Daoy (cell line): ENCODE results near the gene ARNT2. TPM values are rescaled to one million over a fixed set of nuclear protein-coding genes. Genes with fewer than 3 reads are reported as not detected.
"Not testable (repeated sequence)": the region's sequence is repeated elsewhere in the genome, so short reads cannot be mapped to it uniquely, and the experiment has no call there.

Source experiments
- DNase-seq: peaks from one replicate; pipeline ENCODE4 v3.0.0-alpha.2; 2015; ENCODE audit warnings: low read depth
- total RNA-seq: library from RNA; depleted of rRNA; stranded (reverse); fragments of >200 nt; shearing (Covaris generic); gene quantifications from 2 replicates; pipeline ENCODE4 v1.2.3, GENCODE V29; 2014

ARNT2 gene
- total RNA-seq, 1 experiment from 2014 or later, result 8.0 TPM

GRCh38 chr15:80490431-80490990 lies 86.3 kb downstream of the ARNT2 start:
- DNase-seq, result no peak

GRCh38 chr15:80491163-80491847 lies 87.1 kb downstream of the ARNT2 start:
- no peak for DNase-seq

GRCh38 chr15:80492409-80492808 lies 88.2 kb downstream of the ARNT2 start:
- DNase-seq, result no peak

- no peak for DNase-seq
Measured at GRCh38 chr15:80492874-80493273, 88.7 kb downstream of the ARNT2 start.

GRCh38 chr15:80494351-80494751 lies 90.2 kb downstream of the ARNT2 start:
- DNase-seq, result peak; percentile 31

- no peak for DNase-seq
Measured at GRCh38 chr15:80494756-80495155, 90.6 kb downstream of the ARNT2 start.

- no peak for DNase-seq
Measured at GRCh38 chr15:80495401-80495942, 91.3 kb downstream of the ARNT2 start.

- no peak for DNase-seq
Measured at GRCh38 chr15:80496096-80496495, 91.9 kb downstream of the ARNT2 start.

- no peak for DNase-seq
Measured at GRCh38 chr15:80497221-80497620, 93.0 kb downstream of the ARNT2 start.

- no peak for DNase-seq
Measured at GRCh38 chr15:80498652-80499051, 94.5 kb downstream of the ARNT2 start.

- no peak for DNase-seq
Measured at GRCh38 chr15:80500021-80500420, 95.8 kb downstream of the ARNT2 start.

- no peak for DNase-seq
Measured at GRCh38 chr15:80501476-80501875, 97.3 kb downstream of the ARNT2 start.

- no peak for DNase-seq
Measured at GRCh38 chr15:80502782-80503181, 98.6 kb downstream of the ARNT2 start.

GRCh38 chr15:80503319-80503952 lies 99.3 kb downstream of the ARNT2 start:
- no peak for DNase-seq

GRCh38 chr15:80504931-80505330 lies 100.7 kb downstream of the ARNT2 start:
- no peak for DNase-seq

- DNase-seq, result no peak
Measured at GRCh38 chr15:80506286-80506893, 102.2 kb downstream of the ARNT2 start.

- DNase-seq, result no peak
Measured at GRCh38 chr15:80507131-80507530, 102.9 kb downstream of the ARNT2 start.

- no peak for DNase-seq
Measured at GRCh38 chr15:80507638-80508316, 103.6 kb downstream of the ARNT2 start.

GRCh38 chr15:80508783-80509182 lies 104.6 kb downstream of the ARNT2 start:
- no peak for DNase-seq

GRCh38 chr15:80509800-80510199 lies 105.6 kb downstream of the ARNT2 start:
- no peak for DNase-seq

GRCh38 chr15:80510985-80511384 lies 106.8 kb downstream of the ARNT2 start:
- not testable (repeated sequence) for DNase-seq
